ACC112 (cell line): ENCODE measurements around the gene TMEM126B.
"Not testable (repeated sequence)": the region's sequence is repeated elsewhere in the genome, so short reads cannot be mapped to it uniquely, and the experiment has no call there.

Experiments used
- H2AFZ ChIP-seq: fragments of 200-600 bp; sonication (generic); one replicate; pipeline ENCODE4 v1.6.0; 2017; ENCODE audit warnings: antibody characterized with exemption, low read length; ENCODE audit not compliant: unreplicated experiment
- H3K27ac ChIP-seq: fragments of 200-600 bp; sonication (generic); 2 replicates; pipeline ENCODE4 v1.5.1; 2014; ENCODE audit warnings: low read depth, mild to moderate bottlenecking, antibody characterized with exemption, low read length, moderate library complexity
- H3K27me3 ChIP-seq: fragments of 200-600 bp; sonication (generic); 2 replicates; pipeline ENCODE4 v1.6.1; 2014; ENCODE audit warnings: mild to moderate bottlenecking, antibody characterized with exemption, low read length, moderate library complexity, mixed read lengths; ENCODE audit not compliant: insufficient read depth
- H3K36me3 ChIP-seq: fragments of 200-600 bp; sonication (generic); 2 replicates; pipeline ENCODE4 v1.6.1; 2016; ENCODE audit warnings: mild to moderate bottlenecking, antibody characterized with exemption, low read length, moderate library complexity, mixed read lengths; ENCODE audit not compliant: insufficient read depth
- H3K4me1 ChIP-seq: fragments of 200-600 bp; sonication (generic); one replicate; pipeline ENCODE4 v1.6.1; 2016; ENCODE audit warnings: low read length, mixed read lengths; ENCODE audit not compliant: insufficient read depth, unreplicated experiment, control insufficient read depth
- H3K4me3 ChIP-seq: fragments of 200-600 bp; sonication (generic); 2 replicates; pipeline ENCODE4 v1.5.1; 2014; ENCODE audit warnings: mild to moderate bottlenecking, low read depth, low read length
- H3K79me2 ChIP-seq: fragments of 200-600 bp; sonication (generic); one replicate; pipeline ENCODE4 v1.6.0; 2016; ENCODE audit warnings: low read length; ENCODE audit not compliant: control insufficient read depth, unreplicated experiment, insufficient read depth

The TMEM126B gene

GRCh38 chr11:85608621-85609020, 19.8 kb upstream of the TMEM126B start:
- not testable (repeated sequence) for H3K27ac ChIP-seq, H2AFZ ChIP-seq, H3K79me2 ChIP-seq, H3K4me3 ChIP-seq, H3K36me3 ChIP-seq, H3K27me3 ChIP-seq, H3K4me1 ChIP-seq

- not testable (repeated sequence) for H2AFZ ChIP-seq, H3K27ac ChIP-seq, H3K27me3 ChIP-seq, H3K79me2 ChIP-seq, H3K36me3 ChIP-seq, H3K4me1 ChIP-seq, H3K4me3 ChIP-seq
These were observed 19.1 kb upstream of the TMEM126B start for GRCh38 chr11:85609286-85609685.

- H3K4me3 ChIP-seq, H3K79me2 ChIP-seq, H3K4me1 ChIP-seq, H3K27me3 ChIP-seq, H3K27ac ChIP-seq, H2AFZ ChIP-seq, H3K36me3 ChIP-seq: not testable (repeated sequence)
These were observed 16.8 kb upstream of the TMEM126B start for GRCh38 chr11:85611643-85612042.

GRCh38 chr11:85619499-85619898, 8.9 kb upstream of the TMEM126B start:
- Histone ChIP-seq H3K27me3 (no peaks in the 10 kb centered on the region), H2AFZ (no peak overlapping the region), H3K4me3 (no peak overlapping the region), H3K36me3 (no peaks in the 10 kb centered on the region), H3K4me1 (no peaks in the 10 kb centered on the region), H3K79me2 (no peaks in the 10 kb centered on the region), H3K27ac (no peak overlapping the region)

- Histone ChIP-seq H3K27ac (no peak overlapping the region), H3K36me3 (no peaks in the 10 kb centered on the region), H3K4me3 (no peak overlapping the region), H3K79me2 (no peaks in the 10 kb centered on the region), H3K27me3 (no peaks in the 10 kb centered on the region), H2AFZ (no peak overlapping the region), H3K4me1 (peaks cover 2% of the 10 kb centered on the region)
These were observed 8.1 kb upstream of the TMEM126B start for GRCh38 chr11:85620256-85620655.

GRCh38 chr11:85626496-85626895, 1.9 kb upstream of the TMEM126B start:
- H3K27ac ChIP-seq = no peak overlapping the region
- H3K36me3 ChIP-seq = peaks cover 5% of the 10 kb centered on the region
- H3K4me3 ChIP-seq = peak overlapping the region; percentile 93
- H3K4me1 ChIP-seq = peaks cover 17% of the 10 kb centered on the region
- no peaks in the 10 kb centered on the region for H3K27me3 ChIP-seq
- H2AFZ ChIP-seq = peak overlapping the region; percentile 67
- H3K79me2 ChIP-seq = peaks cover 31% of the 10 kb centered on the region

GRCh38 chr11:85627332-85627997, 928 bp upstream of the TMEM126B start, which contains the start of gene DLG2:
DLG2 (minus strand) TSS chr11:85627344.
- Histone ChIP-seq H3K4me1 (peaks cover 17% of the 10 kb centered on the region), H3K79me2 (peaks cover 38% of the 10 kb centered on the region), H3K4me3 (peak within 1 kb of the TSS; percentile 93), H2AFZ (peak within 1 kb of the TSS; percentile 67), H3K27me3 (no peaks in the 10 kb centered on the region), H3K27ac (peak within 1 kb of the TSS; percentile 23), H3K36me3 (peaks cover 11% of the 10 kb centered on the region)

- H3K36me3 ChIP-seq = peaks cover 12% of the 10 kb centered on the region
- peak overlapping the region; percentile 93 for H3K4me3 ChIP-seq
- peaks cover 17% of the 10 kb centered on the region for H3K4me1 ChIP-seq
- H3K79me2 ChIP-seq = peaks cover 38% of the 10 kb centered on the region
- H3K27ac ChIP-seq = peak overlapping the region; percentile 22; the same call in 1 of the 2 replicates
- no peaks in the 10 kb centered on the region for H3K27me3 ChIP-seq
- peak overlapping the region; percentile 58 for H2AFZ ChIP-seq
These were observed 463 bp downstream of the TMEM126B start for GRCh38 chr11:85628771-85629341.

- Histone ChIP-seq H3K4me1 (peaks cover 4% of the 10 kb centered on the region), H3K27me3 (no peaks in the 10 kb centered on the region), H3K79me2 (peaks cover 25% of the 10 kb centered on the region), H3K36me3 (peaks cover 30% of the 10 kb centered on the region), H3K4me3 (no peak overlapping the region), H2AFZ (no peak overlapping the region), H3K27ac (no peak overlapping the region)
These were observed 6.4 kb downstream of the TMEM126B start for GRCh38 chr11:85634747-85635146.

GRCh38 chr11:85643191-85643614, 14.8 kb downstream of the TMEM126B start:
- Histone ChIP-seq H3K36me3 (no peaks in the 10 kb centered on the region), H2AFZ (no peak overlapping the region)

GRCh38 chr11:85647078-85647477, 18.7 kb downstream of the TMEM126B start:
- Histone ChIP-seq H3K36me3 (peaks cover 4% of the 10 kb centered on the region), H3K27ac (peak overlapping the region; percentile 40), H3K4me1 (peaks cover 23% of the 10 kb centered on the region), H3K79me2 (peaks cover 32% of the 10 kb centered on the region), H3K27me3 (peaks cover 4% of the 10 kb centered on the region; the same call in 1 of the 2 replicates), H2AFZ (peak overlapping the region; percentile 94), H3K4me3 (peak overlapping the region; percentile 83)

More at GRCh38 chr11:85643191-85643614, 14.8 kb downstream of the TMEM126B start:
- Histone ChIP-seq H3K79me2 (peaks cover 7% of the 10 kb centered on the region), H3K4me1 (peaks cover 3% of the 10 kb centered on the region), H3K27ac (no peak overlapping the region), H3K4me3 (no peak overlapping the region), H3K27me3 (peaks cover 4% of the 10 kb centered on the region; the same call in 1 of the 2 replicates)
